Astrocyte (in vitro differentiated cells and primary cell): Measurements from ENCODE around the gene TCP11. TPM values are rescaled to one million over a fixed set of nuclear protein-coding genes. Genes with fewer than 3 reads are reported as not detected.

Source experiments
- DNase-seq: peaks from one replicate; pipeline ENCODE4 v3.0.0-alpha.2; 2010; ENCODE audit warnings: low read depth
- FAIRE-seq: peaks from 2 replicates; lab custom pipeline; 2011; peaks lifted over from hg19 to GRCh38; lab: Jason Lieb, UNC
- H2AFZ ChIP-seq: 2 replicates; pipeline ENCODE4 v1.6.0; 2012; ENCODE audit warnings: low read depth, low read length, inconsistent platforms
- H3K27ac ChIP-seq: 2 replicates; pipeline ENCODE4 v1.5.1; 2011; ENCODE audit warnings: low read depth, low read length, inconsistent platforms
- H3K27me3 ChIP-seq: 2 replicates; pipeline ENCODE4 v1.6.0; 2011; ENCODE audit warnings: low read length, inconsistent platforms; ENCODE audit not compliant: insufficient read depth
- H3K36me3 ChIP-seq: 2 replicates; pipeline ENCODE4 v1.5.1; 2011; ENCODE audit warnings: low read length, inconsistent platforms; ENCODE audit not compliant: insufficient read depth
- H3K4me1 ChIP-seq: 2 replicates; pipeline ENCODE4 v1.5.1; 2011; ENCODE audit warnings: low read length, inconsistent platforms; ENCODE audit not compliant: insufficient read depth
- H3K4me2 ChIP-seq: 2 replicates; pipeline ENCODE4 v1.6.0; 2012; ENCODE audit warnings: low read length, inconsistent platforms
- H3K4me3 ChIP-seq: 2 replicates; pipeline ENCODE4 v1.5.1; 2011; ENCODE audit warnings: low read depth, mild to moderate bottlenecking, low read length, inconsistent platforms; ENCODE audit not compliant: insufficient read depth
- H3K79me2 ChIP-seq: 2 replicates; pipeline ENCODE4 v1.6.0; 2012; ENCODE audit warnings: mild to moderate bottlenecking, low read length, inconsistent platforms; ENCODE audit not compliant: insufficient read depth
- H3K9ac ChIP-seq: 2 replicates; pipeline ENCODE4 v1.6.0; 2012; ENCODE audit warnings: mild to moderate bottlenecking, low read length, inconsistent platforms
- H3K9me3 ChIP-seq: 2 replicates; pipeline ENCODE4 v1.5.1; 2012; ENCODE audit warnings: low read depth, mild to moderate bottlenecking, low read length, inconsistent platforms; ENCODE audit not compliant: insufficient read depth
- H4K20me1 ChIP-seq: 2 replicates; pipeline ENCODE4 v1.6.0; 2012; ENCODE audit warnings: low read length, inconsistent platforms; ENCODE audit not compliant: insufficient read depth
- H3K27ac Mint-ChIP-seq: one replicate; pipeline ENCODE4 v1.8.0; 2021; ENCODE audit warnings: mild to moderate bottlenecking, mixed read lengths; ENCODE audit not compliant: unreplicated experiment
- H3K27me3 Mint-ChIP-seq: one replicate; pipeline ENCODE4 v1.8.0; 2021; ENCODE audit warnings: low read depth, mixed read lengths; ENCODE audit not compliant: unreplicated experiment
- H3K36me3 Mint-ChIP-seq: one replicate; pipeline ENCODE4 v1.8.0; 2021; ENCODE audit warnings: low read depth, mixed read lengths; ENCODE audit not compliant: unreplicated experiment
- H3K4me1 Mint-ChIP-seq: one replicate; pipeline ENCODE4 v1.8.0; 2021; ENCODE audit warnings: low read depth, mixed read lengths; ENCODE audit not compliant: unreplicated experiment
- H3K4me3 Mint-ChIP-seq: one replicate; pipeline ENCODE4 v1.8.0; 2021; ENCODE audit warnings: mild to moderate bottlenecking, moderate library complexity, mixed read lengths; ENCODE audit not compliant: unreplicated experiment
- H3K9me3 Mint-ChIP-seq: one replicate; pipeline ENCODE4 v1.8.0; 2021; ENCODE audit warnings: mild to moderate bottlenecking, mixed read lengths; ENCODE audit not compliant: unreplicated experiment
- CTCF ChIP-seq: IDR thresholded peaks from 2 replicates; pipeline ENCODE4 v1.5.1; 2011; ENCODE audit warnings: low read depth, mild to moderate bottlenecking, inconsistent platforms, low read length, moderate library complexity; ENCODE audit not compliant: insufficient read depth
- EZH2 ChIP-seq: IDR thresholded peaks from 2 replicates; pipeline ENCODE4 v1.6.1; 2012; ENCODE audit warnings: mild to moderate bottlenecking, low read length, inconsistent platforms; ENCODE audit not compliant: insufficient read depth
- total RNA-seq: library from RNA; stranded (reverse); gene quantifications from 2 replicates; pipeline ENCODE4 v1.2.1, GENCODE V29; 2021

TCP11 gene
- total RNA-seq, 1 donor from 2014 or later, result not detected

GRCh38 chr6:35167505-35167904 is 26.4 kb upstream of the TCP11 start:
- DNase-seq (no peak), FAIRE-seq (no peak)
- Histone ChIP-seq H3K36me3 (no peaks in the 10 kb centered on the region), H2AFZ (no peak overlapping the region), H3K4me1 (peaks cover 17% of the 10 kb centered on the region), H3K27ac (no peak overlapping the region), H4K20me1 (no peaks in the 10 kb centered on the region), H3K9me3 (no peaks in the 10 kb centered on the region), H3K79me2 (no peaks in the 10 kb centered on the region), H3K4me3 (no peak overlapping the region), H3K4me2 (no peak overlapping the region), H3K27me3 (no peaks in the 10 kb centered on the region), H3K9ac (no peak overlapping the region)
- Mint-ChIP-seq H3K9me3 (no peaks in the 10 kb centered on the region), H3K27ac (no peak overlapping the region), H3K4me1 (peaks cover 2% of the 10 kb centered on the region), H3K27me3 (peaks cover 20% of the 10 kb centered on the region), H3K4me3 (no peak overlapping the region), H3K36me3 (peaks cover 2% of the 10 kb centered on the region)
- no peak for TF ChIP-seq EZH2
- TF ChIP-seq CTCF, result no peak

DNA sequence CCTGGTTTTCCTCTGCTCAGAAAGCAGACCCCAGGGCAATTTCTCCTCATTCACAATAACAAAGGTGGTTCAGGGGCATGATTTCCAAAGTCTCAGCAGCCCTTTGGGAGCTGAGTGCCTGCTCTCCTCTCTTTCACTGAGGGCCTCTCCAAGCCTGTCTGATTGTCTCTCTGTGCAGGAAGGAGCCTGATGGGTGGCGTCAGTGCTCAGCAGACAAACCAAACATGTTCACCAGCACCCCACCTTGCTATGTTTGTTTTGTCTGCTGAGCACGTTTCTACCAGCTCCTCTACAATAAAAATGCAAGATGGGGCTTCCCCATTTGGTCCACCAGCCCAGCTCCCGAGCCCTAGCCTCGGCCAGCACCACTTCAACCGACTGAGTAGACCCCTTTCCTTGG is 25.4 kb upstream of the TCP11 start:
- H3K36me3 Mint-ChIP-seq, result peaks cover 2% of the 10 kb centered on the region
- H3K9me3 Mint-ChIP-seq, result no peaks in the 10 kb centered on the region
- H3K36me3 ChIP-seq, result no peaks in the 10 kb centered on the region
- peaks cover 17% of the 10 kb centered on the region for H3K4me1 ChIP-seq
- TF ChIP-seq EZH2, result no peak
- TF ChIP-seq CTCF, result no peak
- no peaks in the 10 kb centered on the region for H3K9me3 ChIP-seq
- H3K27me3 Mint-ChIP-seq, result peaks cover 22% of the 10 kb centered on the region
- H3K27ac Mint-ChIP-seq, result no peak overlapping the region
- H3K79me2 ChIP-seq, result no peaks in the 10 kb centered on the region
- H4K20me1 ChIP-seq, result no peaks in the 10 kb centered on the region
- H3K4me1 Mint-ChIP-seq, result peaks cover 2% of the 10 kb centered on the region
- DNase-seq (no peak), FAIRE-seq (no peak)
- no peak overlapping the region for H3K27ac ChIP-seq
- no peaks in the 10 kb centered on the region for H3K27me3 ChIP-seq
- no peak overlapping the region for H3K9ac ChIP-seq
- no peak overlapping the region for H3K4me3 ChIP-seq
- H2AFZ ChIP-seq, result no peak overlapping the region
- no peak overlapping the region for H3K4me2 ChIP-seq
- no peak overlapping the region for H3K4me3 Mint-ChIP-seq

- no peak overlapping the region for H3K9ac ChIP-seq
- no peaks in the 10 kb centered on the region for H3K36me3 ChIP-seq
- no peak overlapping the region for H3K27ac Mint-ChIP-seq
- TF ChIP-seq EZH2 (no peak), CTCF (no peak)
- FAIRE-seq (no peak), DNase-seq (no peak)
- H3K4me1 Mint-ChIP-seq, result peaks cover 2% of the 10 kb centered on the region
- peaks cover 24% of the 10 kb centered on the region for H3K27me3 Mint-ChIP-seq
- H4K20me1 ChIP-seq, result no peaks in the 10 kb centered on the region
- no peak overlapping the region for H3K4me2 ChIP-seq
- no peaks in the 10 kb centered on the region for H3K79me2 ChIP-seq
- H3K27ac ChIP-seq, result no peak overlapping the region
- peaks cover 16% of the 10 kb centered on the region for H3K4me1 ChIP-seq
- peaks cover 2% of the 10 kb centered on the region for H3K36me3 Mint-ChIP-seq
- no peak overlapping the region for H2AFZ ChIP-seq
- no peaks in the 10 kb centered on the region for H3K9me3 Mint-ChIP-seq
- no peak overlapping the region for H3K4me3 ChIP-seq
- no peak overlapping the region for H3K4me3 Mint-ChIP-seq
- H3K9me3 ChIP-seq, result no peaks in the 10 kb centered on the region
- H3K27me3 ChIP-seq, result no peaks in the 10 kb centered on the region
Observed at GRCh38 chr6:35166116-35166515, 25.0 kb upstream of the TCP11 start.
